NCI-H460 (cell line): ENCODE data around the gene KATNAL1. TPM values are rescaled to one million over a fixed set of nuclear protein-coding genes. Genes with fewer than 3 reads are reported as not detected.

Source experiments
- DNase-seq: peaks from one replicate; pipeline ENCODE4 v3.0.0-alpha.2; 2016; ENCODE audit warnings: low read depth; ENCODE audit errors: extremely low read depth
- small RNA-seq, 2 experiments: library from RNA; depleted of rRNA; stranded (forward); fragments of <200 nt; gene quantifications; one replicate each; pipeline ENCODE3, GENCODE V24; 2014
- total RNA-seq: library from RNA; depleted of rRNA; stranded (reverse); fragments of >200 nt; shearing (Covaris generic); gene quantifications from 2 replicates; pipeline ENCODE4 v1.2.3, GENCODE V29; 2014; rRNA removed

Gene KATNAL1
- total RNA-seq, 1 experiment from 2014 or later, result 6.1 TPM

GRCh38 chr13:30172593-30173302 is 134.6 kb downstream of the KATNAL1 start:
- no peak for DNase-seq

GRCh38 chr13:30170569-30170968 is 136.8 kb downstream of the KATNAL1 start:
- DNase-seq, result no peak

- no peak for DNase-seq
Measured at GRCh38 chr13:30169442-30169841, 137.9 kb downstream of the KATNAL1 start.

- no peak for DNase-seq
Measured at GRCh38 chr13:30165796-30166195, 141.6 kb downstream of the KATNAL1 start.

- DNase-seq, result no peak
Measured at GRCh38 chr13:30165071-30165470, 142.3 kb downstream of the KATNAL1 start.

GRCh38 chr13:30164146-30164545 is 143.2 kb downstream of the KATNAL1 start:
- DNase-seq, result no peak

GRCh38 chr13:30163441-30163840 is 143.9 kb downstream of the KATNAL1 start:
- DNase-seq, result no peak

- DNase-seq, result no peak
Measured at GRCh38 chr13:30159446-30159839, 147.9 kb downstream of the KATNAL1 start.

GRCh38 chr13:30158774-30159445 is 148.4 kb downstream of the KATNAL1 start:
- DNase-seq, result no peak

- DNase-seq, result no peak
Measured at GRCh38 chr13:30157616-30157993, 149.7 kb downstream of the KATNAL1 start.

GRCh38 chr13:30156826-30157615 is 150.3 kb downstream of the KATNAL1 start:
- DNase-seq, result no peak

GRCh38 chr13:30156270-30156669 is 151.1 kb downstream of the KATNAL1 start:
- DNase-seq, result no peak

- DNase-seq, result no peak
Measured at GRCh38 chr13:30154931-30155330, 152.4 kb downstream of the KATNAL1 start.

GRCh38 chr13:30154531-30154930 is 152.8 kb downstream of the KATNAL1 start:
- no peak for DNase-seq

- no peak for DNase-seq
Measured at GRCh38 chr13:30153545-30154426, 153.6 kb downstream of the KATNAL1 start.

Small RNAs within 50 kb of the gene (small RNA-seq; reads per million reads assigned to genes)
- 0 reads per million in 2 experiments for gene RNU6-64P

Other genes starting within 250 kb of the KATNAL1 start
- not detected in 2 replicates for gene UBE2L5, start 114.9 kb upstream of the KATNAL1 start, total RNA-seq
- 532 and 562 TPM in 2 replicates for gene HMGB1, start 158.4 kb upstream of the KATNAL1 start, total RNA-seq